Ascending aorta (tissue), 2 donors: ENCODE data around the gene COL20A1. TPM values are rescaled to one million over a fixed set of nuclear protein-coding genes. Genes with fewer than 3 reads are reported as not detected.

Experiments used
- DNase-seq, 2 donors: peaks; one replicate each; pipeline ENCODE4 v3.0.0-alpha.2; 2019; ENCODE audit warnings: low spot score in 2 of 2
- H3K27ac ChIP-seq, 2 donors: fragments of 200-600 bp; sonication (generic); one replicate each; pipeline ENCODE4 v1.5.1; 2016 to 2017; ENCODE audit warnings: mild to moderate bottlenecking in 1 of 2
- H3K27me3 ChIP-seq: fragments of 200-600 bp; sonication (generic); one replicate; pipeline ENCODE4 v1.5.1; 2017
- H3K36me3 ChIP-seq, 2 donors: fragments of 200-600 bp; sonication (generic); one replicate each; pipeline ENCODE4 v1.5.1; 2016
- H3K4me1 ChIP-seq, 2 donors: fragments of 200-600 bp; sonication (generic); one replicate each; pipeline ENCODE4 v1.5.1; 2016 to 2017; ENCODE audit warnings: mild to moderate bottlenecking in 1 of 2
- H3K4me3 ChIP-seq, 2 donors: fragments of 200-600 bp; sonication (generic); one replicate each; pipeline ENCODE4 v1.5.1; 2016 to 2017; ENCODE audit warnings: mild to moderate bottlenecking in 1 of 2
- H3K9me3 ChIP-seq, 2 donors: fragments of 200-600 bp; sonication (generic); one replicate each; pipeline ENCODE4 v1.5.1; 2016
- intact Hi-C: fragments of 100-400 bp; cut with DNase I; formaldehyde crosslinking; loops from one replicate; pipeline ENCODE4 v1.15.1; 2023
- total RNA-seq: library from RNA; depleted of rRNA; stranded (reverse); fragments of >200 nt; gene quantifications from one replicate; pipeline ENCODE4 v1.1.0, GENCODE V29; 2016
- TF ChIP-seq, protein P1 (sequence below), 3 experiments: fragments of 200-600 bp in 2 of 3; fragments of 450-650 bp in 1 of 3; sonication (generic) in 2 of 3; IDR thresholded peaks; one replicate each; pipeline ENCODE4 v1.5.1; 2016 to 2019; ENCODE audit warnings: antibody characterized with exemption in 3 of 3, mild to moderate bottlenecking in 1 of 3, moderate library complexity in 1 of 3

Gene COL20A1
- total RNA-seq, 1 donor from 2014 or later, result not detected

DNA sequence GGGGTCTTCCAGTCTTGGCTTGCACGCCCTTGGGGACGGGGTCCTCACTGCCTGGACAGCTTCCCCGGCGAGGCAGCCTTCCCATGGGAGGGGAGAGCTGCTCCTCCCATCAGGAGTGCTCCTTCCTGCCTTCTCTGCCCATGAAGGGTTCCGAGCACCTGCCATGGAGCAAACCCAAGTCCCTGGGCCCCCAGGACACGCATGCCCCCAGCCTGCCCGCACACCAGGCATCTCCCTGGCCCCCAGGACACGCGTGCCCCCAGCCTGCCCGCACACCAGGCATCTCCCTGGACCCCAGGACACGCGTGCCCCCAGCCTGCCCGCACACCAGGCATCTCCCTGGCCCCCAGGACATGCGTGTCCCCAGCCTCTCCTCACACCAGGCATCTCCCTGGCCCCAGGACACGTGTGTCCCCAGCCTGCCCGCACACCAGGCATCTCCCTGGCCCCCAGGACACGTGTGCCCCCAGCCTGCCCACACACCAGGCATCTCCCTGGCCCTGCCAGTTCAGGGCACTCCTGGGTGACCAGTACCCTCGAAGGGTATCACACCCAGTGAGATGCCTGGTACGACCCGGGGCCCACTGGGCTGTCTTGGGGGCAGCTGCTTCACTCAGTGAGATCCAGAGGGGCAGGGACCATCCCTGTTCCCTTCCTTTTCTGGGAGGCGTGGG, 21.7 kb downstream of the COL20A1 start:
- no peak overlapping the region for H3K4me3 ChIP-seq
- H3K9me3 ChIP-seq, result no peaks in the 10 kb centered on the region
- peak in 1 of 2 donors; percentile 24 for DNase-seq
- no peaks in the 10 kb centered on the region for H3K4me1 ChIP-seq
- H3K27me3 ChIP-seq, result no peaks in the 10 kb centered on the region
- TF ChIP-seq, protein P1, sequence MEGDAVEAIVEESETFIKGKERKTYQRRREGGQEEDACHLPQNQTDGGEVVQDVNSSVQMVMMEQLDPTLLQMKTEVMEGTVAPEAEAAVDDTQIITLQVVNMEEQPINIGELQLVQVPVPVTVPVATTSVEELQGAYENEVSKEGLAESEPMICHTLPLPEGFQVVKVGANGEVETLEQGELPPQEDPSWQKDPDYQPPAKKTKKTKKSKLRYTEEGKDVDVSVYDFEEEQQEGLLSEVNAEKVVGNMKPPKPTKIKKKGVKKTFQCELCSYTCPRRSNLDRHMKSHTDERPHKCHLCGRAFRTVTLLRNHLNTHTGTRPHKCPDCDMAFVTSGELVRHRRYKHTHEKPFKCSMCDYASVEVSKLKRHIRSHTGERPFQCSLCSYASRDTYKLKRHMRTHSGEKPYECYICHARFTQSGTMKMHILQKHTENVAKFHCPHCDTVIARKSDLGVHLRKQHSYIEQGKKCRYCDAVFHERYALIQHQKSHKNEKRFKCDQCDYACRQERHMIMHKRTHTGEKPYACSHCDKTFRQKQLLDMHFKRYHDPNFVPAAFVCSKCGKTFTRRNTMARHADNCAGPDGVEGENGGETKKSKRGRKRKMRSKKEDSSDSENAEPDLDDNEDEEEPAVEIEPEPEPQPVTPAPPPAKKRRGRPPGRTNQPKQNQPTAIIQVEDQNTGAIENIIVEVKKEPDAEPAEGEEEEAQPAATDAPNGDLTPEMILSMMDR (IDR thresholded peaks at IDR 0.05), result no peak
- H3K36me3 ChIP-seq, result no peaks in the 10 kb centered on the region
- no peak overlapping the region for H3K27ac ChIP-seq
- intact Hi-C loops, result no loop called here

DNA sequence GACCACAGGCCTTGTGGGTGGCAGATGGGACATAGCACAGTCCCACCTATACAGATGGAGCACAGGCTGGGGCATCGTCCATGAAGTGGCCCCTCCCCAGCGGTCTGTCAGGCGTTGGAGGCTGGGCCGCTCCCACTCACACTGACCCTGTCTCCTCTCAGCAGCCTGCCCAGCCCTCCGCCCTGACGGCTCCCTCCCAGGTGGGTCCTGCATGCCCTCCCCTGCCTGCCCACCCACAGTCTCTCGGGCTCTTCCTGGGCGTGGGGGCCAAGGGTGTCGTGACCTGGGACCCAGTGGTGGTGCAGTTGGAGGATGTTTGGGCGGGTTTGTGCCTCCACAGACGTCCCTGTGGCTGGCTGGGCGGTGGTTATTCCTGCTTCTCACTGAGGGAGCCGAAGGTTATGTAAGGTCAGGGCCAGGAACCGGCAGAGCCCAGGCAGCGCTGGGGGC, 22.3 kb downstream of the COL20A1 start:
- Histone ChIP-seq H3K27ac (no peak overlapping the region), H3K4me3 (no peak overlapping the region), H3K9me3 (no peaks in the 10 kb centered on the region), H3K27me3 (no peaks in the 10 kb centered on the region), H3K4me1 (no peaks in the 10 kb centered on the region), H3K36me3 (no peaks in the 10 kb centered on the region)
- peak in 1 of 2 donors; percentile 61 for DNase-seq
- TF ChIP-seq, protein P1 (IDR thresholded peaks at IDR 0.05), result no peak
- intact Hi-C loops, result no loop called here

DNA sequence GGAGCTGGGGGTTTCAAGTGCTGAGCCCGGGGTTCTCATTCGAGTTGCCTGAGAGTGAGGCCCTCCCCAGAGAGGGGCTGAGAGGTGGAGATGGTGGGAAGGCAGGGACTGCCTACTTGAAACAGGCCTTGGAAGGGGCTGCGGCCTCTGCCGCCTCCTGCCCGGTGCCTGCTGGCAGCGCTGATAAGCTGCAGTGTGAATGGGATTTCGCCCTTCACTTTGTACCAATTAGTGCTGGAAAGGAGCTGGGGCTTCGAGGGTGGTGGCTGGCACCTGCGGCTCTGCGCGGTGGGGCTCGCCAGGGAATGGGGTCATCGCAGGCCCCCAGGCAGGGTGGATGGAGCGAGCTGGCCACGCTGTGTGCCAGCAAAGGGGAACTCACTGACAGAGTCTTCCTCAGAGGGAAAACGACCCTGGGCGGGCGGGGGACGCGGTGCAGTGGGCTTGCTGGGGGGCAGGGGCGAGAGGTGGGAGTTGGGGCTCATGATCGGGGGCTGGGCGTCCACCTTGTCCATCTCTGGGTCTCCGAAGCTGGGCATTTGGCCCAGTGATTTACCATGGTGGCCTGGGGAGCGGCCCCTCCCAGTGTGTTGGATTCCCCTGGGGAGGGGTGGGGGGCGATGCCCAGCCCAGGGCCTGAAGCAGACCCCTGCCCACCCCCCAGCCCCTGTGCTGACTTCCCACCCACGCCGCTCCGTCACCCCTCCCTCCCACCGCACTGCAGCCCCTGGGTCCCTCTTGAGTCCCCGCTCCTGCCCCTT, 22.9 kb downstream of the COL20A1 start:
- no peaks in the 10 kb centered on the region for H3K9me3 ChIP-seq
- intact Hi-C loops, result no loop called here
- H3K4me3 ChIP-seq, result no peak overlapping the region
- no peaks in the 10 kb centered on the region for H3K4me1 ChIP-seq
- no peaks in the 10 kb centered on the region for H3K36me3 ChIP-seq
- peak in 1 of 2 donors; percentile 50 for DNase-seq
- no peak overlapping the region for H3K27ac ChIP-seq
- no peaks in the 10 kb centered on the region for H3K27me3 ChIP-seq
- TF ChIP-seq, protein P1 (IDR thresholded peaks at IDR 0.05), result no peak

DNA sequence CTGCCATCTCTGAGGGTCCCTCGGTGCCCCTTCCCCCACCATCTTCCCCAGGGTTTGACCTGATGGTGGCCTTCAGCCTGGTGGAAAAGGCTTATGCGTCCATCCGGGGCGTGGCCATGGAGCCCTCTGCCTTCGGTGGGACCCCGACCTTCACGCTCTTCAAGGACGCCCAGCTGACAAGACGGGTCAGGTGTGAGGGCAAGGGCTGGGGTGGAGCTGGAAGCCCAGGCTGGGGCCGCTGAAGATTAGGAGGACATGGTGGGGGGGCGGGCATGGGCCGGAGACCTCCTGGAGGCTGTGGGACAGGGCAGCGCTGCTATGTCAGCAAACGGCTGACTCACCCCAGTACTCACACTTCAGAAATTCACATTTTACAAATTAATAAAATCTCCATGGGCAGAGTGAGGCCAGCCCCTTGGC, 23.5 kb downstream of the COL20A1 start:
- H3K36me3 ChIP-seq, result no peaks in the 10 kb centered on the region
- no peak overlapping the region for H3K4me3 ChIP-seq
- no peak overlapping the region for H3K27ac ChIP-seq
- no peaks in the 10 kb centered on the region for H3K27me3 ChIP-seq
- H3K9me3 ChIP-seq, result no peaks in the 10 kb centered on the region
- TF ChIP-seq, protein P1 (IDR thresholded peaks at IDR 0.05), result no peak
- H3K4me1 ChIP-seq, result no peaks in the 10 kb centered on the region
- intact Hi-C loops, result no loop called here
- peak in 1 of 2 donors; percentile 38 for DNase-seq

DNA sequence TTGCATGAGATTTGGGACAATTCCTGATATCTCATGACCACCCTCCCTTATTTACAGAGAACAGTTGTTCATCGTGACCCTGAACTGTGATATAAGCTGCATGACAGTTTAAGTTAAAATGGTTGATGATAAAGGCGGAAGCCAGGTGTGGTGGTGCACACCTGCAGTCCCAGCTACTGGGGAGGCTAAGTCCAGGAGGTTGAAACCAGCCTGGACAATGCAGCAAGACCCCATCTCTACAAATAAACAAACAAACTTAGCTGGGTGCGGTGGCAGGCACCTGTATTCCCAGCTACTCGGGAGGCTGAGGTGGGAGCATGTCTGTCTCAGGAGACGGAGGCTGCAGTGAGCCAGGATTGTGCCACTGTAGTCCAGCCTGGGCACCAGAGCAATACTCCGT, 24.1 kb downstream of the COL20A1 start:
- Histone ChIP-seq H3K4me3 (no peak overlapping the region), H3K9me3 (no peaks in the 10 kb centered on the region), H3K36me3 (no peaks in the 10 kb centered on the region), H3K4me1 (no peaks in the 10 kb centered on the region), H3K27ac (no peak overlapping the region), H3K27me3 (no peaks in the 10 kb centered on the region)
- TF ChIP-seq, protein P1 (IDR thresholded peaks at IDR 0.05), result no peak
- intact Hi-C loops, result no loop called here
- peak in 1 of 2 donors; percentile 11 for DNase-seq
